Posterior cingulate gyrus (tissue), 11 donors: Measurements from ENCODE around the gene ZNF674.
"Not testable (repeated sequence)": the region's sequence is repeated elsewhere in the genome, so short reads cannot be mapped to it uniquely, and the experiment has no call there.

Experiments
- DNase-seq, 10 donors: peaks; one replicate each; pipeline versions ENCODE4 v3.0.0 to v3.0.0-alpha.2; 2020 to 2021; ENCODE audit warnings: mixed read lengths in 3 of 10
- intact Hi-C: fragments of 100-400 bp; cut with DNase I; formaldehyde crosslinking; loops from one replicate; pipeline ENCODE4 v1.15.1; 2023

The ZNF674 gene

DNA sequence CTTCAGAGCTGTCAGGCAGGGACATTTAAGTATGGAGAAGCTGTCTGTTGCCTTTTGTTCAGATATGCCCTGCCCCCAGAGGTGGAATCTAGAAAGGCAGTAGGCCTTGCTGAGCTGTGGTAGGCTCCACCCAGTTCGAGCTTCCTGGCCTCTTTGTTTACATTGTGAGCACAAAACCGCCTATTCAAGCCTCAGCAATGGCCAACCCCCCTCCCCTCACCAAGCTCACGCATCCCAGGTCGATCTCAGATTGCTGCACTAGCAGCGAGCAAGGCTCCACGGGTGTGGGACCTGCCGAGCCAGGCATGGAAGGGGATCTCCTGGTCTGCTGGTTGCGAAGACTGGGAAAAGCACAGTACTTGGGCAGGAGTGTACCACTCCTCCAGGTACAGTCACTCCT is 59.3 kb downstream of the ZNF674 start:
- no peak for DNase-seq
- intact Hi-C loops = no loop called here

DNA sequence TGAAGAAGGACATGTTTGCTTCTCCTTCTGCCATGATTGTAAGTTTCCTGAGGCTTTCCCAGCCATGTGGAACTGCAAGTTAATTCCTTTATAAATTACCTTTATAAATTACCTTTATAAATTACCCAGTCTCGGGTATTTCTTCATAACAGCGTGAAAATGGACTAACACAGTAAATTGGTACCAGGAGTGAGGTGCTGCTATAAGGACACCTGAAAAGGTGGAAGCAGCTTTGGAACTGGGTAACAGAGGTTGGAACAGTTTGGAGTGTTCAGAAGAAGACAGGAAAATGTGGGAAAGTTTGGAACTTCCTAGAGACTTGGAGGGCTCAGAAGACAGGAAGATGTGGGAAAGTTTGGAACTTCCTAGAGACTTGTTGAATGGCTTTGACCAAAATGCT is 66.6 kb downstream of the ZNF674 start:
- intact Hi-C loops, DNase-seq: not testable (repeated sequence)

DNA sequence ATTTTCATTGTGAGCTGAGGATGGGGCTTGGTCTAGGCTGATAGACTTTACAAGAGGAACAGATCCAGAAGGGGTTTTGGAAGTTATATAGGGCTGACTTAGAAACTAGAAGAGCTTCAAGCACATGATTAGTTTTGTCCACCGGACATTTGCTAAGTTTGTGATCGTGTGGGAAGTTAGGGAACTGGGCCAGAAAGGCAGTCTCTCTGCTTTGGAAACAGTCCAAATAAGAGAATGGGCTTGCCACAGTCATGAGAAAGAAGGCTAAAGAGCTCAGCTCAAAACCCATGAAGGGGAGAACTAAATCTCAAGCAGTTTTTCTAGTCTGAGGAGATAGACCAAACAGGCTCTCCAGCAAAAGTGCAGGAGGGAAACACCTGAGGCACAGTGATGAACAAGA is 67.8 kb downstream of the ZNF674 start:
- intact Hi-C loops = no loop called here
- no peak for DNase-seq

DNA sequence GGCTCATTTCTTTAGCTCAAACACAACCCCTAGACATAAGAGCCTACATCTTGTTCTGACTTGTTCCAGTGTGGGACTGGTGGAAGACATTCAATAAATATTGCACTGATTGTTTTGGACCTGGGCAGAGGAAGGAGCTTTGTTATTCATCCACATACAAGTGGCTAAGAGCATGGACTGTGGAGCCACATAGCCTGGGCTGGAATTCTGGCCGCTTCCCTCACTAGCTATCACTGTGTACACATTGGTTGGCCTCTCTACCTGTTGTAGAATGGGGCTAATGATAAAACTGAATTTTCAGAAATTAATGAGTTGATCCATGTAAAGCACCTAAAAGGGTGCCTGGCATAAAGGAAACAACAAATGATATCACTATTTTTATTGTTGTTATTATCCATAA is 80.0 kb downstream of the ZNF674 start:
- no peak for DNase-seq
- intact Hi-C loops = no loop called here

DNA sequence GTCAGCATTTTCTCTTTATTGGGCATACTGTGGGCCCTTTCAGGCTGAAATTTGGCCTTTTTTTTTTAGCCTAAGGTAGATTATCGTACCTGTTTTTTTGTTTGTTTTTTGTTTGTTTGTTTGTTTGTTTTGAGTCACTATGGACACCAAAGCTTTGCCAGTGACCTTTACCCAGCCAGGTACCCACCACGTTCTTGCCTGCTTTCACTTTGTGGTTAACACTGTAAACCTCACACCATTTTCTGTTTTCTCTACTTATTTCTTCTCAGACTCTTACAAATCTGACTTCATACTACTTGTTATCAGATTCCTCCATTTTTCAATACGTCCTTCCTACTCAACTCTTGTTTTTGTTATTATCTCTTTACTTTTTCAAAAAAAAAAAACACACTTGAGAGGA is 81.5 kb downstream of the ZNF674 start:
- no peak for DNase-seq
- intact Hi-C loops = no loop called here

DNA sequence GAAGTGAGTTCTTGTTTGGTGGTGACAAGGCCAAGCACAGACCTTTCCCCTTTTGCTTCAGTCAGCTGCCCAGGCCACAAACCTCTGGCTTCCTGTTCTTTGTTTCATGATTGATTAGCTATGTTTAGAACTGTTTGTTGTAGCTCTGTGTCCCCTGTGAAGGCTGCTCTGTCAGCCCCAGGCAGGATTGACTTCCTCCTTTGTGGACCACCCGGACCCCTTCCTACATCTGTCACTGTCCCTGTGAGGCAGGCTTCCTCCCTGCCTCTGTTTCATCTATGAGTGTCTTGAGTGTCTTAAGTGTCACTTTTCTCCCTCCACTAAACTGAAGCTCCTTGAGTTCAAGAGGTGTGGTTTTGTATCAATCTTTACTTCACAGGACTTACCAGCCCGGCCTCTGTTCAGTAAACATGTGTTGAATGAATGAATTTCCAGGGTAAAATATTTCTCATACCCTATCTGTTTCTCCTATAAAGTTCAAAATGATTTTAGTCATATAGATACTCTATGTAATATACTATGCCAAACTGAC is 83.5 kb downstream of the ZNF674 start:
- intact Hi-C loops = no loop called here
- no peak for DNase-seq

DNA sequence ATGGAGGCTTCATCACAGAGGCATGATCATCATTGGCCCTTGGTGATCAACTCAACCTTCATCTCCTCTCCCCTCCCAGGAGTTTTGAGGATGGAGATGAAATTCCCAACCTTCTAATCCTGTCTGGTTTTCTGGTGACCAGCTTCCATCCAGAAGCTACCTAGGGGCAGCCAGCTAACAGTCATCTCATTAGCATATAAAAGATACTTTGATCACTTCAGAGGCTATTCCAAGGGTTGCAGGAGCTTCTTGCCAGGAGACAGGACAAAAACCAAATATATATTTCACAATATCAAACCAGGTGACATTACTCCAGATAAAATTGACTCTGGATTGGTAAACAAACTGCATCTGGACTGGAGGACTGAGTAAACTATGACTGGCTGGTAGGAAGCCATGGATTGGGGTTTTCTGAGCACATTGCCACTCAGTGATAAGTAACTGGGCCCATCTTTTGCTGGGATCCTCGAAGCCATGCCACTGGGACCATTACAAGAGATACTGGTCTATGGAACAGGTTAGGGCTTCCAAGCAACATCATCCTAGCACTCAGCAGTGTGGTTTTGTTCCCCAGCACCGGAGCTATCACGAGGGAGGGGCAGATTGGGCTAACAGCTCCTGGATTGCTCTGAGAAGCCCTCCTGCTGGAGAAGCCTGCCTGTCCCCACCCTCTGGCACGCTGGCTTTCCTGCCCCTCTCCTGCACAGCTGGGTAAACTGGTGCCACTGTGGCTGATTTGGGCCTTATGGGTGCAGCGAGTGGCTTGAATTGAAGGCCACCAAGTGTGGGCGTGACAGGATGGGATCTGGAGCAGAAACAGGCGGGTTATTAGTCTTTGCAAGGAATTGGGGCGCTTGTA is 84.2 kb downstream of the ZNF674 start:
- DNase-seq, intact Hi-C loops: not testable (repeated sequence)

DNA sequence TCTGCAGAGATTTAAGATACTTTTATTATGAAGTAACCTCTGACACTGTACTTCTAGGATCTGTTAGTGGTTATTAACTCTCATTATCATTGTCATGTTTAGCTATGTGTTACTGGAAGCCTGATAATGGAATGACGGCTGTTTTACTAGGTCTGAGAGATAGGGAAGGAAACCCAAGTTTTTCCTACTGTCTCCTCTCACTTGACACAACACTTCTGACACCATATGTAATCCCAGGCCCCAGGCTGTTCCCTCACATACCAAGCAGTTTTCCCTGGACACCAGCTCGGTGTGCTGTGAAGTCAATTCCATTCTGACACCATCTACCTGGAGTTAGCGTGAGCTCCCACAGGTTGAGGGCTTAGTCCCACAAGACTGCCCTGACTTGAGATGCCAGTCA is 85.6 kb downstream of the ZNF674 start:
- no peak for DNase-seq
- intact Hi-C loops = no loop called here

DNA sequence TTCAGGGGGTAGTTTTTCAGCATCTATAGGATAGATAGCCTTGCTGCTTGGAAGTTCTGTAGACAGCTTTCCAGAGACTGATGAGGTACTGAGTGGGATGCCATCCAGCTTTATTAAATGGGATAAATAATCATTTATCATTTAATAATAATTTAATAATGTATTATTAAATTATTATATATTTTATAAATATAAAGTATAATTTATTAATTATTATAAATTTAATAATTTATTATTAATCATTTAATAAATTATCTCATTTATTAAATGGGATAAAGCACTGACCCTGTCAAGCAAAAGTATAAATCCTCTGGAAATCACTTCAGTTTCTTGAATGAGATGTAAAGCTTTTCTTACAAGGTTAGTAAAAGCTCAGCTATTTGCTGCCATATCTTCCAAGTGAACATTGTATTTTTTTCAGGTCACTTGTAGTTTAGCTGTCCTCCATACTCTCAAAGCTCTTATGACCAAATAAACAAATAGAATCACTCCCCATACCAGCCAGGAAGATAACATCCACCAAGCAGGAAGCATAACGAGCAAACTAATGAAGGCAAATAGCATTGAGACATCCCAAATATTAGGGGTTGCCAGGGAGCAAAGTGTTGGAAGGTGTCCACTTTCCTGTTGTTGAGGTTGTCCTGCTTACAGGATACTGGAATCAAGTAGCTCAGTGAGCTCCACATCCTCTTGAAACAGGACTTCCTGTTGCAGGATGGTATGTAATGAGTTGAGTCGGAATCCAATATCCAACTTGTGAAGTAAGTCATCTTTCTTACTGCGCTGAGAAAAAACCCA is 88.9 kb downstream of the ZNF674 start:
- intact Hi-C loops = no loop called here
- no peak for DNase-seq
